GM06990 (cell line): ENCODE results near the gene ALAS1.
A peak's percentile ranks its signal among the peaks of the same experiment; 100 is the strongest.
"Not testable (repeated sequence)": the region's sequence is repeated elsewhere in the genome, so short reads cannot be mapped to it uniquely, and the experiment has no call there.

Source experiments
- DNase-seq: peaks from one replicate; pipeline ENCODE4 v3.0.0-alpha.2; 2011; ENCODE audit not compliant: insufficient read length; ENCODE audit errors: extremely low read depth
- H3K27me3 ChIP-seq: replicated peaks from 2 replicates; pipeline ENCODE4 v1.6.0; 2011; ENCODE audit warnings: low read length; ENCODE audit not compliant: control insufficient read depth, insufficient read depth
- H3K36me3 ChIP-seq: 2 replicates; pipeline ENCODE4 v1.5.1; 2011; ENCODE audit warnings: low read length; ENCODE audit not compliant: control insufficient read depth, insufficient read depth
- H3K4me3 ChIP-seq: replicated peaks from 2 replicates; pipeline ENCODE4 v1.5.1; 2011; ENCODE audit warnings: low read depth, mild to moderate bottlenecking, control low read depth, low read length
- TF ChIP-seq, protein P1 (sequence below): IDR thresholded peaks from 2 replicates; pipeline ENCODE4 v1.5.1; 2011; ENCODE audit warnings: low read length, control low read depth, mild to moderate bottlenecking, inconsistent platforms; ENCODE audit not compliant: insufficient read depth, poor library complexity, severe bottlenecking

ALAS1 gene

DNA sequence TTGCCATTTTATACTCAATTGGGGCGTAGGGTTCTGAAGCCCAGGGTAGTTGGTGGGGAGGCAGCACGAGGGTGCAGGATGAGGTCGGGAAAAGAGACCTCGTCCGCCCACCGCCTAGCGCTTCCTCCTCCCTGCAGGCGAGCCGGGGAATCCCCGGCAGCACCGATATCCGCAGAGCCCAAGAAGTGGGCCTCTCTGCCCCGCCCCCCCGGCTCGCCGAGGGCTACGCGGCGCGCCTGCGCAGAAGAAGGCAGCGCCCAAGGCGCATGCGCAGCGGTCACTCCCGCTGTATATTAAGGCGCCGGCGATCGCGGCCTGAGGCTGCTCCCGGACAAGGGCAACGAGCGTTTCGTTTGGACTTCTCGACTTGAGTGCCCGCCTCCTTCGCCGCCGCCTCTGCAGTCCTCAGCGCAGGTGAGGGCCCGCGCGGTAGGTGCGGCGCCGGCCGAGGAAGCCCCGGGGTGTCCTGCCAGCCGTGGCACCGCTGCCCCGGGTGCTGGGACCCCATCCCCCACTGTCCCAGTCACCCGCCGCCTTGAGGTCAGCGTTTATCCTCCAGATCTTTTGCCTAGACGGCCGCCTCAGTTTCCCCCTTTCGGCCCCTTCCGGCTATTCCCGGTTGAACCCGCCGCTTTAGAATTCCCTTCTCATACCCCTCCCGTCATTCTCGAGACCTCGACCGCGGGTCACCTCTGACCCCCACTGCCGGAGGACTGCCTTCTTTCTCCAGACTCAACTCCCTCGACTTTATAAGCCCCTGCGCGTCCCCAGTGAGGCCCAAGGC lies at the start of gene ALAS1:
ALAS1 (plus strand) TSS at position 319 of the 784 bp plus-strand sequence. CDS start 1,082 bp downstream, outside the sequence.
- Histone ChIP-seq H3K4me3 (peak within 1 kb of the TSS; percentile 85), H3K27me3 (no peaks in the 10 kb centered on the region), H3K36me3 (peaks cover 4% of the 10 kb centered on the region)
- TF ChIP-seq, protein P1, sequence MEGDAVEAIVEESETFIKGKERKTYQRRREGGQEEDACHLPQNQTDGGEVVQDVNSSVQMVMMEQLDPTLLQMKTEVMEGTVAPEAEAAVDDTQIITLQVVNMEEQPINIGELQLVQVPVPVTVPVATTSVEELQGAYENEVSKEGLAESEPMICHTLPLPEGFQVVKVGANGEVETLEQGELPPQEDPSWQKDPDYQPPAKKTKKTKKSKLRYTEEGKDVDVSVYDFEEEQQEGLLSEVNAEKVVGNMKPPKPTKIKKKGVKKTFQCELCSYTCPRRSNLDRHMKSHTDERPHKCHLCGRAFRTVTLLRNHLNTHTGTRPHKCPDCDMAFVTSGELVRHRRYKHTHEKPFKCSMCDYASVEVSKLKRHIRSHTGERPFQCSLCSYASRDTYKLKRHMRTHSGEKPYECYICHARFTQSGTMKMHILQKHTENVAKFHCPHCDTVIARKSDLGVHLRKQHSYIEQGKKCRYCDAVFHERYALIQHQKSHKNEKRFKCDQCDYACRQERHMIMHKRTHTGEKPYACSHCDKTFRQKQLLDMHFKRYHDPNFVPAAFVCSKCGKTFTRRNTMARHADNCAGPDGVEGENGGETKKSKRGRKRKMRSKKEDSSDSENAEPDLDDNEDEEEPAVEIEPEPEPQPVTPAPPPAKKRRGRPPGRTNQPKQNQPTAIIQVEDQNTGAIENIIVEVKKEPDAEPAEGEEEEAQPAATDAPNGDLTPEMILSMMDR = no peak
- DNase-seq = peak; percentile 94

DNA sequence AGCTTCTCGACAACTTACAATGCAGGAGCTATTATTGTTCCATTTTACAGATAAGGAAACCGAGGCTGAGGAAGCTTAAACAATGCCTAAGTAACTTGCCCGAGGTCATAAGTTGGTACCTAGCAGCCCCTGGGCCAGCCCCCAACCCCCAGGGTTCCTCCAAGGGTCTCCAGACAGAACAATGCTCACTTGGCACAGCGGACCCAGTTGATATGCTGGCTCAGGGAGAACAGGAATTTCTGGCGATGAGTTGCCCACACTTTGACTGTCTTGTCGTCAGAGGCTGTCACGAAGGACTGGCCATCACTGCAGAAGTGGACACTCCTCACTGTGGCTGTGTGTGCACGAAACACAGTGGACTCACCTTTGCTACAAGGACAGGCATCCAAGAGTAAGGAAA lies 48.9 kb upstream of the ALAS1 start:
- TF ChIP-seq, protein P1 = no peak
- DNase-seq = no peak
- Histone ChIP-seq H3K27me3 (no peaks in the 10 kb centered on the region), H3K36me3 (peaks cover 19% of the 10 kb centered on the region), H3K4me3 (no peak overlapping the region)

DNA sequence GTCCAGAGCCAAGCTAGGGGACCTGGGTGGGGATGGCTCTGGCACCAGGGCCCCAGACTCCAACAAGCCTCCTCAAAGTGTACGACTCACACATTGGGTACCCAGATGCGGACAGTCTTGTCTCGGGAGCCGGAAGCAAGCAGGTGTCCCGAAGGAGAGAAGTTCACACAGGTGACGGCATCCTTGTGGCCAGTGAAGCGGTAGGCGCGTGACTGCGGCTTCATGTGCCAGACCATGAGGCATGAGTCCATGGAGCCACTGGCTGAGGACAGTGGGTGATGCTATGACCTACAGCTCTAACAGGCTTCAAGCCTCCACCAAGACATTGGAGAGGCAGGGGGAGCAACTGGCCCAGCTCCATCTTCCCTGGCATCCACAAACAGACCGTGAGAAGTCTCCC lies 48.2 kb upstream of the ALAS1 start:
- DNase-seq = no peak
- TF ChIP-seq, protein P1 = no peak
- Histone ChIP-seq H3K27me3 (no peaks in the 10 kb centered on the region), H3K36me3 (peaks cover 19% of the 10 kb centered on the region), H3K4me3 (no peak overlapping the region)

DNA sequence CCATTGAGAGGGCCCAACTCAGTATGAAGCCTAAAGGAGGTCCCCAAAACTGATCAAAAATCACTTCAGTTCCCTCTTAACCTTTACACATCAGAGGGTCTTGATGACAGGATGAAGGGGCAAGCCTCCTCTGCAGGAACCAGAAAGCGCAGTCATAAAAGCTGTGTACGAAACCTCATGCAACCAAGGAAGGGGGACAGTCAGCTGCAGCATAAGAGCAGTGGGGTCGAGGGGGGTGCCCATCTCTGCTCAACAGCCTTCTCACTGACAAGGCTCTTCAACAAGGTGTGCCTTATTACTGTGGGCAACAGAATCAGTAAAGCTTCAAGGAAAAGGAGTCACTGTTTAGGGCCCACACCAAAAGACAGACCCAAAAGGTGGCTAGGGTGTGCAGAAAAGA lies 47.6 kb upstream of the ALAS1 start:
- no peak overlapping the region for H3K4me3 ChIP-seq
- TF ChIP-seq, protein P1 = no peak
- peaks cover 15% of the 10 kb centered on the region for H3K36me3 ChIP-seq
- DNase-seq = no peak
- no peaks in the 10 kb centered on the region for H3K27me3 ChIP-seq

- H3K36me3 ChIP-seq = peaks cover 14% of the 10 kb centered on the region
- no peak for DNase-seq
- H3K4me3 ChIP-seq = no peak overlapping the region
- TF ChIP-seq, protein P1 = no peak
- no peaks in the 10 kb centered on the region for H3K27me3 ChIP-seq
Measured at GRCh38 chr3:52150860-52151259, 47.1 kb upstream of the ALAS1 start.

GRCh38 chr3:52151991-52152390 lies 46.0 kb upstream of the ALAS1 start:
- DNase-seq, H3K4me3 ChIP-seq, H3K27me3 ChIP-seq: not testable (repeated sequence)
- H3K36me3 ChIP-seq = peaks cover 12% of the 10 kb centered on the region
